Measurements from ENCODE around the gene MCC.

The MCC gene

GRCh38 chr5:113244966-113245365 lies 243.3 kb downstream of the MCC start:
- TF ChIP-seq SNAI2 (CRISPR knock-in tag; IDR thresholded peaks at IDR 0.05) = no peak
- TF ChIP-seq BACH2 (CRISPR knock-in tag; IDR thresholded peaks at IDR 0.05; ENCODE audit: borderline replicate concordance) = no peak
- TF ChIP-seq TOX (CRISPR knock-in tag; IDR thresholded peaks at IDR 0.05; ENCODE audit: borderline replicate concordance) = no peak
- TF ChIP-seq PPARA (CRISPR knock-in tag; IDR thresholded peaks at IDR 0.05; ENCODE audit: borderline replicate concordance) = no peak
- TF ChIP-seq, protein P1, sequence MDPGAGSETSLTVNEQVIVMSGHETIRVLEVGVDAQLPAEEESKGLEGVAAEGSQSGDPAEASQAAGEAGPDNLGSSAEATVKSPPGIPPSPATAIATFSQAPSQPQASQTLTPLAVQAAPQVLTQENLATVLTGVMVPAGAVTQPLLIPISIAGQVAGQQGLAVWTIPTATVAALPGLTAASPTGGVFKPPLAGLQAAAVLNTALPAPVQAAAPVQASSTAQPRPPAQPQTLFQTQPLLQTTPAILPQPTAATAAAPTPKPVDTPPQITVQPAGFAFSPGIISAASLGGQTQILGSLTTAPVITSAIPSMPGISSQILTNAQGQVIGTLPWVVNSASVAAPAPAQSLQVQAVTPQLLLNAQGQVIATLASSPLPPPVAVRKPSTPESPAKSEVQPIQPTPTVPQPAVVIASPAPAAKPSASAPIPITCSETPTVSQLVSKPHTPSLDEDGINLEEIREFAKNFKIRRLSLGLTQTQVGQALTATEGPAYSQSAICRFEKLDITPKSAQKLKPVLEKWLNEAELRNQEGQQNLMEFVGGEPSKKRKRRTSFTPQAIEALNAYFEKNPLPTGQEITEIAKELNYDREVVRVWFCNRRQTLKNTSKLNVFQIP (CRISPR knock-in tag; IDR thresholded peaks at IDR 0.05; ENCODE audit: borderline replicate concordance, low read depth) = no peak
- no peak for TF ChIP-seq GLIS3 (CRISPR knock-in tag; IDR thresholded peaks at IDR 0.05)
- TF ChIP-seq ZNF70 (CRISPR knock-in tag; IDR thresholded peaks at IDR 0.05) = no peak
- TF ChIP-seq OSR1 (CRISPR knock-in tag; IDR thresholded peaks at IDR 0.05) = no peak
- TF ChIP-seq ZC3H10 (CRISPR knock-in tag; IDR thresholded peaks at IDR 0.05) = no peak
- no peak for TF ChIP-seq TSHZ2 (CRISPR knock-in tag; IDR thresholded peaks at IDR 0.05)
- TF ChIP-seq TCF4 (CRISPR knock-in tag; IDR thresholded peaks at IDR 0.05; ENCODE audit: borderline replicate concordance) = no peak
- TF ChIP-seq ARNTL (CRISPR knock-in tag; IDR thresholded peaks at IDR 0.05; ENCODE audit: borderline replicate concordance, low read depth) = no peak
- TF ChIP-seq ESRRG (CRISPR knock-in tag; IDR thresholded peaks at IDR 0.05) = no peak
- TF ChIP-seq CSDC2 (CRISPR knock-in tag; IDR thresholded peaks at IDR 0.05) = no peak
- TF ChIP-seq, protein P2, sequence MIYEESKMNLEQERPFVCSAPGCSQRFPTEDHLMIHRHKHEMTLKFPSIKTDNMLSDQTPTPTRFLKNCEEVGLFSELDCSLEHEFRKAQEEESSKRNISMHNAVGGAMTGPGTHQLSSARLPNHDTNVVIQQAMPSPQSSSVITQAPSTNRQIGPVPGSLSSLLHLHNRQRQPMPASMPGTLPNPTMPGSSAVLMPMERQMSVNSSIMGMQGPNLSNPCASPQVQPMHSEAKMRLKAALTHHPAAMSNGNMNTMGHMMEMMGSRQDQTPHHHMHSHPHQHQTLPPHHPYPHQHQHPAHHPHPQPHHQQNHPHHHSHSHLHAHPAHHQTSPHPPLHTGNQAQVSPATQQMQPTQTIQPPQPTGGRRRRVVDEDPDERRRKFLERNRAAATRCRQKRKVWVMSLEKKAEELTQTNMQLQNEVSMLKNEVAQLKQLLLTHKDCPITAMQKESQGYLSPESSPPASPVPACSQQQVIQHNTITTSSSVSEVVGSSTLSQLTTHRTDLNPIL (CRISPR knock-in tag; IDR thresholded peaks at IDR 0.05; ENCODE audit: low read depth) = no peak
- no peak for TF ChIP-seq ZNF8 (CRISPR knock-in tag; IDR thresholded peaks at IDR 0.05)
- TF ChIP-seq ZNF565 (CRISPR knock-in tag; conservative IDR thresholded peaks at IDR 0.05; ENCODE audit: low read depth) = no peak
- no peak for ATAC-seq

GRCh38 chr5:113243349-113243664 lies 244.9 kb downstream of the MCC start:
- no peak for ATAC-seq
- TF ChIP-seq BACH2 (CRISPR knock-in tag; IDR thresholded peaks at IDR 0.05; ENCODE audit: borderline replicate concordance) (no peak), ZFP3 (CRISPR knock-in tag; IDR thresholded peaks at IDR 0.05) (no peak), ISL1 (CRISPR knock-in tag; IDR thresholded peaks at IDR 0.05) (no peak), ESRRG (CRISPR knock-in tag; IDR thresholded peaks at IDR 0.05) (no peak)

- no peak for ATAC-seq
- TF ChIP-seq OSR1 (CRISPR knock-in tag; IDR thresholded peaks at IDR 0.05) (no peak), PPARA (CRISPR knock-in tag; IDR thresholded peaks at IDR 0.05; ENCODE audit: borderline replicate concordance) (no peak), TSHZ2 (CRISPR knock-in tag; IDR thresholded peaks at IDR 0.05) (no peak), CSRNP3 (CRISPR knock-in tag; IDR thresholded peaks at IDR 0.05) (no peak), ESRRG (CRISPR knock-in tag; IDR thresholded peaks at IDR 0.05) (no peak), ARNTL (CRISPR knock-in tag; IDR thresholded peaks at IDR 0.05; ENCODE audit: borderline replicate concordance, low read depth) (no peak), TCF4 (CRISPR knock-in tag; IDR thresholded peaks at IDR 0.05; ENCODE audit: borderline replicate concordance) (no peak), PATZ1 (CRISPR knock-in tag; IDR thresholded peaks at IDR 0.05; ENCODE audit: borderline replicate concordance) (no peak), GLIS3 (CRISPR knock-in tag; IDR thresholded peaks at IDR 0.05) (no peak), ZC3H10 (CRISPR knock-in tag; IDR thresholded peaks at IDR 0.05) (no peak), ZFP30 (CRISPR knock-in tag; IDR thresholded peaks at IDR 0.05) (no peak), TOX (CRISPR knock-in tag; IDR thresholded peaks at IDR 0.05; ENCODE audit: borderline replicate concordance) (no peak), ZNF8 (CRISPR knock-in tag; IDR thresholded peaks at IDR 0.05) (no peak), ZNF70 (CRISPR knock-in tag; IDR thresholded peaks at IDR 0.05) (no peak), ZNF565 (CRISPR knock-in tag; conservative IDR thresholded peaks at IDR 0.05; ENCODE audit: low read depth) (no peak), ISL1 (CRISPR knock-in tag; IDR thresholded peaks at IDR 0.05) (no peak), SNAI2 (CRISPR knock-in tag; IDR thresholded peaks at IDR 0.05) (no peak)
These were observed 245.5 kb downstream of the MCC start for GRCh38 chr5:113242481-113243348.
